SKM-1 treated with dmso at 0.1 percent for 144 hours (cell line): ENCODE results near the gene GTF2F2.

Experiments
- DNase-seq: peaks from one replicate; lab custom pipeline; 2025; ENCODE audit not compliant: unreplicated experiment; lab: John Stamatoyannopoulos, UW

Gene GTF2F2

GRCh38 chr13:45119991-45120864 lies at the start of gene GTF2F2:
Gene GTF2F2 (plus strand): TSS chr13:45120510. CDS start chr13:45120656, 146 bp downstream.
- DNase-seq = peak; percentile 81

DNA sequence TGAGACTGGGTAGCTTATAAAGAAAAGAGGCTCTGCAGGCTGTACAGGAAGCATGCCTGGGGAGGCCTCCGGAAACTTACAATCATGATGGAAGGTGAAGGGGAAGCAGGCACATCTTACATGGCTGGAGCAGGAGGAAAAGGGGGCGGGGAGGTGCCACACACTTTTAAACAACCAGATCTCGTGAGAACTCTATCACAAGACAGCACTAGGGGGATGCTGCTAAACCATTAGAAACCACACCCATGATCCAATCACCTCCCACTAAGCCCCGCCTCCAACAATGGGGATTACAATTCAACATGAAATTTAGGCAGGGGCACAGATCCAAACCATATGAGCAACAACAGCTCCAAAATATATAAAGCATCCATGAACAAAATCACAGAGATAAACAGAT lies 46.5 kb upstream of the GTF2F2 start:
- DNase-seq = no peak

- DNase-seq = no peak
These were observed 45.6 kb upstream of the GTF2F2 start for GRCh38 chr13:45074721-45075120.

GRCh38 chr13:45078003-45078402 lies 42.3 kb upstream of the GTF2F2 start:
- no peak for DNase-seq

DNA sequence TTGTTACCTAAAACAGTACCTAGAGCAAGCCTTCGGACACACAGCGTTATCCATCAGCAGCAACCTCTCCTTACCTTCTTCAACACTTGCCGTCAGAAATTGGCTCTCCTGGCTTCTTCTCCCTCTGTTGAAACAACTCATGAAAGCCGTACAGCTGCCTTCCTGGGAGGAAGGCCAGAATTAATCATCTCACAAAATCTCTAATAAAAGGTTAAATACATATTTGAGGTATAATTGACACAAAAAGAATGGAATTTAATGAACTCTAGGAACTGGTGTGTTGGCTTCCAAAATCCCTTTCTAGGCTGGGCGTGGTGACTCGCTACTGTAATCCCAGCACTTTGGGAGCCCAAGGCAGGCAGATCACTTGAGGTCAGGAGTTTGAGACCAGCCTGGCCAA lies 37.3 kb upstream of the GTF2F2 start:
- no peak for DNase-seq

DNA sequence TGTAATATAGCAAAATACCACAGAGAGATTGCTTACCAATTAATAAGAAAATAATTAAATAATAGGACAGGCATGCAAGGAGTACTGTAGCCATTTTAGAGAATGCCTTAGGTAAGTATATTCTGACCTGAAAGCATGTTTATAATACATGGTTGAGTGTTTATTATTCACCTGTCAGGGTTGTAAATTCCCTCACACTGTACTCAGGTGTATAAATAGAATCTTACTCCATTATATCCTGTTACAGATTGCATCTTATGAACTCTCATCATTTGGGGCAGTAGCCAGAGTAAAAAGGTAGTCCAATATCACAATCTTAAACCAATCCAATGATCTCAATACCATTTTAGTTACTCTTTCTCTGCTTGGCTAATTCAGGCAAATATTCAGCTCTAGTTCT lies 35.8 kb upstream of the GTF2F2 start:
- no peak for DNase-seq

DNA sequence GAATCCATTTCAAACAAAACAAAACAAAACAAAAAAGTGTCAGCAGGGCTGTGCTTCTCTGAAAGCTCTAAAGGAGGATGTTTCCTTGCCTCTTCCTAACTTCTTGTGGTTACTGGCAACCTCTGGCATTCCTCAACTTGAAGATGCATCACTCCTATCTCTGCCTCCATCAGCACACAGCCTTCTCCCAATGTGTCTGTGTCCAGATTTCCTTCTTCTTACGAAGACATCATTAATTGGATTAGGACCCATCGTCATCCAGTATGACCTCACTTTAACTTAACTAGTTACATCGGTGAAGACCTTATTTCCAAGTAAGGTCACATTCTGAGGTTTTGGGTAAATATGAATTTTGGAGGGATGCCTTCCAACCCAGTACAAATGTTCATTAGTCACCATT lies 33.8 kb upstream of the GTF2F2 start:
- no peak for DNase-seq

- no peak for DNase-seq
These were observed 27.6 kb upstream of the GTF2F2 start for GRCh38 chr13:45092663-45093062.

- no peak for DNase-seq
These were observed 19.6 kb upstream of the GTF2F2 start for GRCh38 chr13:45100573-45101262.

- DNase-seq = no peak
These were observed 18.8 kb upstream of the GTF2F2 start for GRCh38 chr13:45101327-45102018.

GRCh38 chr13:45102136-45102507 lies 18.2 kb upstream of the GTF2F2 start:
- DNase-seq = no peak

DNA sequence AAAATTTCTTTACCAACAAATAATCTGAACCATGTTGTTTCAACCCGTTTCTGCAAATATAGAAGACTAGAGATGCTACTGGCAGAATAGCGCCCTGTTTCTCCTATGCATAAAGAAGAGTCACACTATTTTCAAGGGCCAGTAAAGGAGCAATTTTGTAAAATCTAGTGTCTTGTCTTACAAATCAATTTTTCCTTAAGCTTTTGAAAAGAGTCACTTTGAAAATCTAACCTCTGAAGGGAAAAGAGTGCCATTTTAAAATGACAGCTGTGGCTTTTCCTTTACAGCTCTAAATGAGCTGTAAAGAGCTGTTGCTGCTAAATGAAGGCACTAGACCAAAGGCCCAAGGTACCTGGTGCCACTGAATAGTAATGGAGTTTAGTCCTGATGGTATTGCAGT lies 16.9 kb upstream of the GTF2F2 start:
- DNase-seq = no peak

- DNase-seq = no peak
These were observed 16.0 kb upstream of the GTF2F2 start for GRCh38 chr13:45104261-45104660.

- no peak for DNase-seq
These were observed 14.4 kb upstream of the GTF2F2 start for GRCh38 chr13:45105895-45106294.

- DNase-seq = no peak
These were observed 12.8 kb upstream of the GTF2F2 start for GRCh38 chr13:45107539-45107938.

- DNase-seq = no peak
These were observed 11.6 kb upstream of the GTF2F2 start for GRCh38 chr13:45108716-45109101.

DNA sequence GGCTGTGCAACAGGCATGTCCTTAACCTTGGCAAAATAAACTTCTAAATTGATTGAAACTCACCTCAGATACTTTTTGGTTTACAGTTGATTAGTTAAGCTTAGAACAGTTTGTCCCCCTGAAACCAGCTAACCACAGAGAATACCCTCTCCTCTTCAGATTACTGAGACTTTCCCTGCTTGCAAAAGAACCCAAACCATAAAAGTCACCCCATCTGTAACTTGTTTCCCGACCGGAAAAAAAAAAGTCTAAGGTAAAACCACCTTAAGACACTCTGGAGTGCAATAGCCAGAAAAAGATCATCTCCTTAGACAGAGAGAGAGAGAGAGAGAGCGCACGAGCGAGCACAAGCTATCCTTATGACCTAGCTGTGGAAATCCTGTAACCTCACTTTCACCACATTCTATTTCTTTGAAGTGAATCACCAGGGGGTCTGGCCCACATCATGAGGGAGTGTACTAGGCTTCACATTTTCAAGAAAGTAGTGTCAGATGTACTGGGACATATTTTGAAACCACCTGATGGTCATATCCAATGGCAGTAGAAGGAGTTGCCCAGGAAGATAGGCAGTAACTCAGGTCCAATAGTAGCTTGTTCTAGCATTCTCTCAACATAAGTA lies 11.1 kb upstream of the GTF2F2 start:
- no peak for DNase-seq

DNA sequence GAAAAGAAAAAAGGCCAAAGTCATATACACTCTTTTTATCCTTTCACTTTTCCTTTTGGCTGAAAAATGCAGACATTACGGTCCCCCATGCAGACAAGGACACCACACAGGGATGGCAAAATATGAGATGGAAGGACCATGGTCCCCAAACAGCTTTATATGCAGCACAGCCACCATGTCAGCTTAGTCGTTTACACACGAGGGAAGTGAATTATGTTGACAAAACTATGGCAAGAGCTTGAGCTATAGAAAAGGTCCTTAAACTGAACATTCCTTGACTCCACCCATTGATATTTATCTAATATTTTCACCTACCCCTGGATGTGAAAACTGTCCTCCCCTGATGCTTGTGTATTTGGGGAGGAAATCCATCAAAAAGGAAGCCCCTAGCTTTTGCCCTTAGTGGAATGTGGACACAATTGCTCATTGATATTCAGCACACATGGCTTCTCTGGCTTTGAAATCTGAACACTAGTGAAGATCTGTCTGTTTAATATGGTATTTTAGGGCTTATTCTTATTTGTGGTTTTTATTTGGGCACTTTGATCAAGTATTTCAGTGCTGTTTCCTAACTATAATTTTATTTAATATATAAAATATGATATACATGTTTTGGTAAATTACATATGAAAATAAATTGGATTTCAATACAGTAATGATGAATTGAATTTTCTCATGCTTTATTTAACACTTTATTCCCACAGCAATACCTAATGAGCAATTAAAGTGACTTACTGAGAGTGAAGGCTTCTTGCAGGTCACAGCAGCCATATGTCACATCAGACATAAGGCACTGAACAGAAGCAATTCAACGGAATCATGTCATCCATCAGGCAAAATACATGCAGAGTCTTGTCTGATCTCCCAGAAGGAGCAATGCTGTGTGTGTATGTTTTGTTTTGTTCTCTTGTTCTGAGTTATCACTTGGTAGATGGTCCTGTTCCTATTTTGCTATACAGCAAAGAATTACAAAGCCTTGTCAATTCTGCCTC lies 6.8 kb upstream of the GTF2F2 start:
- no peak for DNase-seq

DNA sequence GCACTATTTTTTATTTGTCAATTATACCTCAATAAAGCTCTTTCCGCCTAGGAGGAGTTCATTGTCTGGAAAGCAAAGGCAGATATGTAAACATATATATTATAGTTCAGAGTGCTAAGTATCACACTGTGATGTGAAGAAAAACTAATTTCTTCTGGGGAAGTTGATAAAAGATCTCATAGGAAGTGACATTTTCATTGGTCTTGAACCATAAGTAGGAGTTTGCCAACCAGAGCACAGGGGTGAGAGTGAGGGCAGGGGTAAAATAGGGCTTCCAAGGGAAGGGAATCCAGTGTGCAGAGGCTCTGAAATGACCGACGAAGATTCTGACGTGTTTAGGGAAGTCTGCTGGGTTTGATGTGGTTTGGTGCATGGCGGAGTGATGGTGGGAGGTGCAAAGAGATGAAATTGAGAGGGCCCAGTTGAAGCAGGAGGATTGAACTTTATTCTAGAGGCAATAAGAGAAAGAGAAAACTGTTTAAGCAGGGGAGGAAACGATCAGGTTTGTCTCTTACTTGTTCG lies 780 bp upstream of the GTF2F2 start:
- DNase-seq = peak; percentile 50
